Spleen (tissue), 11 donors: ENCODE data around the gene CARM1. TPM values are rescaled to one million over a fixed set of nuclear protein-coding genes. Genes with fewer than 3 reads are reported as not detected.
"Not testable (repeated sequence)": the region's sequence is repeated elsewhere in the genome, so short reads cannot be mapped to it uniquely, and the experiment has no call there.

Source experiments
- DNase-seq: peaks from one replicate; pipeline ENCODE4 v3.0.0-alpha.2; 2020
- H3K27ac ChIP-seq, 8 donors: fragments of 200-600 bp; sonication (generic) in 7 of 8; 1 replicate in 4 of 8; 2 replicates in 4 of 8; pipeline versions ENCODE4 v1.5.0 to v1.8.0; 2016 to 2021; ENCODE audit warnings: inconsistent platforms in 4 of 8, mild to moderate bottlenecking in 4 of 8, moderate library complexity in 1 of 8
- H3K27me3 ChIP-seq, 7 donors: fragments of 200-600 bp; sonication (generic) in 6 of 7; replicated peaks in 1 of 7; 1 replicate in 4 of 7; 2 replicates in 3 of 7; pipeline versions ENCODE4 v1.5.0 to v1.8.0; 2016 to 2021; ENCODE audit warnings: inconsistent platforms in 3 of 7, mild to moderate bottlenecking in 1 of 7
- H3K36me3 ChIP-seq, 6 donors: fragments of 200-600 bp; sonication (generic) in 5 of 6; 1 replicate in 4 of 6; 2 replicates in 2 of 6; pipeline versions ENCODE4 v1.5.0 to v1.8.0; 2016 to 2021; ENCODE audit warnings: inconsistent platforms in 2 of 6
- H3K4me1 ChIP-seq, 6 donors: fragments of 200-600 bp; sonication (generic) in 5 of 6; 1 replicate in 3 of 6; 2 replicates in 3 of 6; pipeline versions ENCODE4 v1.5.0 to v1.8.0; 2016 to 2021; ENCODE audit warnings: inconsistent platforms in 3 of 6
- H3K4me3 ChIP-seq, 8 donors: fragments of 200-600 bp; sonication (generic) in 7 of 8; 1 replicate in 4 of 8; 2 replicates in 4 of 8; pipeline versions ENCODE4 v1.5.0 to v1.8.0; 2016 to 2021; ENCODE audit warnings: inconsistent platforms in 4 of 8, mild to moderate bottlenecking in 4 of 8, moderate library complexity in 2 of 8
- H3K9me3 ChIP-seq, 8 donors: fragments of 200-600 bp; sonication (generic) in 7 of 8; 1 replicate in 4 of 8; 2 replicates in 4 of 8; pipeline versions ENCODE4 v1.5.0 to v1.8.0; 2016 to 2021; ENCODE audit warnings: inconsistent platforms in 4 of 8
- POLR2A ChIP-seq, 3 donors: fragments of 450-650 bp; IDR thresholded peaks; one replicate each; pipeline ENCODE4 v1.5.1; 2017; ENCODE audit warnings: antibody characterized with exemption in 3 of 3, mild to moderate bottlenecking in 1 of 3
- POLR2AphosphoS5 ChIP-seq, 3 donors: sonication (generic); formaldehyde crosslinking; IDR thresholded peaks; one replicate each; pipeline ENCODE4 v1.5.1; 2017; ENCODE audit warnings: antibody characterized with exemption in 3 of 3
- WGBS, 5 donors: extraction: QIAGEN DNeasy Blood & Tissue Kit in 3 of 5; methylation state at CpG; one replicate each; pipeline versions ENCODE4 v1.1.5 to v1.1.7; 2013 to 2018; 5-methylcytosine and 5-hydroxymethylcytosine counted together
- intact Hi-C: fragments of 100-400 bp; cut with DNase I; formaldehyde crosslinking; loops from one replicate; pipeline ENCODE4 v1.15.0; 2023; ENCODE audit warnings: low total_unique reads
- polyA plus RNA-seq, 3 donors: library from polyadenylated mRNA; stranded (reverse); fragments of 200-250 nt; gene quantifications; one replicate each; pipeline ENCODE4 v1.2.1, GENCODE V29; 2013
- total RNA-seq, 7 donors: library from RNA; depleted of rRNA in 3 of 7; stranded (reverse); fragments of >200 nt in 3 of 7; fragmentation: NEBNext Ultra II Directional in 4 of 7; extraction: Animal tissue kit (Norgen Biotek cat#: 25700) in 4 of 7; gene quantifications; one replicate each; pipeline versions ENCODE4 v1.1.0 to v1.2.1, GENCODE V29; 2016 to 2021
- TF ChIP-seq, protein P1 (sequence below), 11 experiments: fragments of 200-600 bp in 7 of 11; fragments of 450-650 bp in 4 of 11; sonication (generic) in 4 of 11; IDR thresholded peaks in 8 of 11; conservative IDR thresholded peaks in 3 of 11; 1 replicate in 7 of 11; 2 replicates in 4 of 11; pipeline versions ENCODE4 v1.4.0 to v1.8.0; 2016 to 2021; ENCODE audit warnings: antibody characterized with exemption in 11 of 11, inconsistent platforms in 4 of 11, mild to moderate bottlenecking in 1 of 11
- donor health status: healthy with polysubstance abuse.
- donor health status: DM: no; HTN: no; CAD: no; lungs with moderate emphysema.
- donor health status: DM: no; HTN: no; CAD: no.
- donor health status: Bipolar disorder and iron deficiency.
- donor health status: healthy.
- donor health status: DM: no; HTN: no; CAD: no.
- donor health status: DM: yes; HTN: yes; CAD: no.

The CARM1 gene
- total and polyA plus RNA-seq, 10 donors = 13.6 to 32.0 (median 24.6) TPM

DNA sequence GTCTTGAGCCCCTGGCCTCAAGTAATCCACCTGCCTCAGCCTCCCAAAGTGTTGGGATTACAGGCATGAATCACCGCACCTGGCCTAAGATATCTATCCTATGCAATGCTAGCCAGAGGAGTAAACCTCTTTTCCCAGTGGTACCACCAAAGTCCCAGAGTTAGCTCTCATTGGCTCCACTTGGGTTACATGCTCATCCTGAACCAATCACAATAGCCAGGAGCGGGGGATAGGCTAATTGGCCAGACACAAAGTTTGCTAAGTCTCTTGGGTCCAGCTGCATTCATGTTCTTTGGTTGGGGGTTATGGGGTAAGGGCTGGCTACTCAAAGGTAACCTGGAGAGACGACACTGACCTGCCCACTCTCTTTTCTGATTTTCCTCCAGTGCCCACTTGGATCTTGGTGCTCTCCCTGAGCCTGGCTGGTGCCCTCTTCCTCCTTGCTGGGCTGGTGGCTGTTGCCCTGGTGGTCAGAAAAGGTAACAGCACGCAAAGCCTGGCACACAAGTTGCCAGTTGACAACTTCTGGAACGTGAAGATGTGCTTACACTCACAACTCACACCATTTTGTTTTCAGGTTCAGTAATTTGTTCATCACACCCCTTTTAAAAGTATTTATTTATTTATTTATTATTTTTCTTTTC is 15.4 kb upstream of the CARM1 start:
- no peaks in the 10 kb centered on the region for H3K9me3 ChIP-seq
- intact Hi-C loops = no loop called here
- H3K27me3 ChIP-seq = no peaks in the 10 kb centered on the region
- DNase-seq = no peak
- peaks cover 0 to 9% (median 0%) of the 10 kb centered on the region in 6 donors for H3K4me1 ChIP-seq
- WGBS, 5 donors = 66 to 88% (median 71%) methylated on average over 5 of the region's 5 CpGs
- H3K36me3 ChIP-seq = peaks cover 0 to 69% (median 0%) of the 10 kb centered on the region in 6 donors
- TF ChIP-seq, protein P1, sequence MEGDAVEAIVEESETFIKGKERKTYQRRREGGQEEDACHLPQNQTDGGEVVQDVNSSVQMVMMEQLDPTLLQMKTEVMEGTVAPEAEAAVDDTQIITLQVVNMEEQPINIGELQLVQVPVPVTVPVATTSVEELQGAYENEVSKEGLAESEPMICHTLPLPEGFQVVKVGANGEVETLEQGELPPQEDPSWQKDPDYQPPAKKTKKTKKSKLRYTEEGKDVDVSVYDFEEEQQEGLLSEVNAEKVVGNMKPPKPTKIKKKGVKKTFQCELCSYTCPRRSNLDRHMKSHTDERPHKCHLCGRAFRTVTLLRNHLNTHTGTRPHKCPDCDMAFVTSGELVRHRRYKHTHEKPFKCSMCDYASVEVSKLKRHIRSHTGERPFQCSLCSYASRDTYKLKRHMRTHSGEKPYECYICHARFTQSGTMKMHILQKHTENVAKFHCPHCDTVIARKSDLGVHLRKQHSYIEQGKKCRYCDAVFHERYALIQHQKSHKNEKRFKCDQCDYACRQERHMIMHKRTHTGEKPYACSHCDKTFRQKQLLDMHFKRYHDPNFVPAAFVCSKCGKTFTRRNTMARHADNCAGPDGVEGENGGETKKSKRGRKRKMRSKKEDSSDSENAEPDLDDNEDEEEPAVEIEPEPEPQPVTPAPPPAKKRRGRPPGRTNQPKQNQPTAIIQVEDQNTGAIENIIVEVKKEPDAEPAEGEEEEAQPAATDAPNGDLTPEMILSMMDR (IDR thresholded peaks at IDR 0.05 in 8 of 11, conservative IDR thresholded peaks at IDR 0.05 in 3 of 11) = peak in 9 of 11 experiments; percentile 18 to 64 (median 52)
- no peak for TF ChIP-seq POLR2AphosphoS5 (IDR thresholded peaks at IDR 0.05)
- H3K27ac ChIP-seq = no peak overlapping the region
- no peak overlapping the region for H3K4me3 ChIP-seq

DNA sequence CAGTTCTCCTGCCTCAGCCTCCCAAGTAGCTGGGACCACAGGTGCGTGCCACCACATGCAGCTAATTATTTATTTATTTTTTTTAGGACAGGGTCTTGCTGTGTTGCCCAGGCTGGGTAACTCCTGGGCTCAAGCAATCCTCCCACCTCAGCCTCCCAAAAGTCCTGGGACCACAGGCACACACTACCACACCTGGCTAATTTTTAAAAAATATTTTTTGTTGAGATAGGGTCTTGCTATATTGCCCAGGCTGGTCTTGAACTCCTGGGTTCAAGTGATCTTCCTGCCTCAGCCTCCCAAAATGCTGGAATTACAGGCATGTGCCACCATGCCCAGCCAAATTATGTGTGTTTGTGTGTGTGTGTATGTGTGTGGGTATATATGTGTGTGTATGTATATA is 14.5 kb upstream of the CARM1 start:
- Histone ChIP-seq H3K36me3 (peaks cover 0 to 64% (median 0%) of the 10 kb centered on the region in 6 donors), H3K4me1 (peaks cover 0 to 15% (median 0%) of the 10 kb centered on the region in 6 donors)
- 94 to 100% (median 100%) methylated on average over 1 of the region's 1 CpG for WGBS, 5 donors
- intact Hi-C loops, H3K27me3 ChIP-seq, H3K27ac ChIP-seq, H3K9me3 ChIP-seq, DNase-seq, H3K4me3 ChIP-seq: not testable (repeated sequence)

DNA sequence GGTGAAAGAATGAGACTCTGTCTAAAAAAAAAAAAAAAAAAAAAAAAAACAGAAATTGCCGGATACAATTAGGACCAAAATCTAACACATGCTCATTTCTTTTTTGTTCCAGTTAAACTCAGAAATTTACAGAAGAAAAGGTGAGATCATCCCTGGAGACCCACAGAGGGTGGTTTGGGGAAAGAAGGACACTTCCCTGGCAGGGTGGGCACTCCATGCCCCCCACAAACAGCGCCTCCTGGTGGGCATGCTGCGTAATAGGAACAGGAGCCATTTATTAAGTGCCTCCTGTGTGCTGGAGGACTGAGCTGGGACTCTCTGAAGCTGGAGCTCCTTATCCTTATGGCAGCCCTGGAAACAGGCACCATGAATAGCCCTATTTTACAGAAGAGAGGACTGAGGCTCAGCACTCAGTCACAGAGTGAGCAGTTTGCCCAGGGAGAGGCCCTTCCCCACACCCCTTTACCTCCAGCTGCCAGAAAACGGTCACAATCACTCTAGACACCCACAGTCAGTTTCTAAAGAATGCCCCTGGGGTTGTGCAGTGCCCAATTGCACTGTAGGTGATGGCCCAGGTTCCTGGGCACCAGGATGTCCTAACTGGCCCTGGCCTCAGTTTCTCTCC is 13.0 kb upstream of the CARM1 start:
- TF ChIP-seq, protein P1 (IDR thresholded peaks at IDR 0.05 in 8 of 11, conservative IDR thresholded peaks at IDR 0.05 in 3 of 11) = peak in 10 of 11 experiments; percentile 20 to 66 (median 56)
- TF ChIP-seq POLR2AphosphoS5 (IDR thresholded peaks at IDR 0.05) (no peak), POLR2A (IDR thresholded peaks at IDR 0.05) (no peak)
- intact Hi-C loops = no loop called here
- H3K27ac ChIP-seq = no peak overlapping the region
- 45 to 70% (median 58%) methylated on average over 4 of the region's 4 CpGs for WGBS, 5 donors
- H3K9me3 ChIP-seq = no peaks in the 10 kb centered on the region
- H3K4me3 ChIP-seq = no peak overlapping the region
- peaks cover 0 to 52% (median 0%) of the 10 kb centered on the region in 6 donors for H3K36me3 ChIP-seq
- H3K27me3 ChIP-seq = no peaks in the 10 kb centered on the region
- peaks cover 0 to 15% (median 0%) of the 10 kb centered on the region in 6 donors for H3K4me1 ChIP-seq
- no peak for DNase-seq

DNA sequence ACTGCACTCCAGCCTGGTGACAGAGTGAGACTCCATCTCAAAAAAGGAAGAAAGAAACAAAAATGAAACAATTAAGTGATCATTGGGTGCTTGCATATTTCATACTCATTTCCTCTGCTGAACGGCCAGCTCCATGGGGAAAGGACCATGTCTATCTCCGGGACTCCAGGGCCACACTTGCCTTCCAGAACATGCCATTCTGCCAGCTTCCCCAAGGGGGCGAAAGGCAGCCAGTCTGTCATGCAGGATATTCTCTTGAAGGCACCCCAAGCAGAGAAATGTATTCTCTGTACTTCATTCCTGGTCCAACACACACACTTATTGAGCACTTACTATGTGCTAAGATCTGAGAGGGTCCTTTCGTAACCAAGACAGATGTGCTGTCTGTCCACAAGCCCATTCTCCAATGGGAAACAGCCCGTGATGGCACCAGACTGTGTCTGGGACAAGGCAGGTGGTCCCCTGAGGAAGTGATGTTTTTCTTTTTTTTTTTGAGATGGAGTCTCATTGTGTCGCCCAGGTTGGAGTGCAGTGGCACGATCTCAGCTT is 10.2 kb upstream of the CARM1 start:
- H3K4me1 ChIP-seq = peaks cover 0 to 28% (median 11%) of the 10 kb centered on the region in 6 donors
- H3K27me3 ChIP-seq = no peaks in the 10 kb centered on the region
- TF ChIP-seq, protein P1 (IDR thresholded peaks at IDR 0.05 in 8 of 11, conservative IDR thresholded peaks at IDR 0.05 in 3 of 11) = peak in 9 of 11 experiments; percentile 7 to 68 (median 53)
- TF ChIP-seq POLR2AphosphoS5 (IDR thresholded peaks at IDR 0.05) (peak in 1 of 3 donors; percentile 10), POLR2A (IDR thresholded peaks at IDR 0.05) (no peak)
- DNase-seq = no peak
- intact Hi-C loops = loop anchor here (5.0 kb wide), 1 partner anchor 144 kb away; the partner anchor contains the start of gene DNM2
- H3K9me3 ChIP-seq = no peaks in the 10 kb centered on the region
- no peak overlapping the region for H3K4me3 ChIP-seq
- peak overlapping the region in 4 of 8 donors; percentile 9 to 51 (median 44) for H3K27ac ChIP-seq
- WGBS, 5 donors = 55 to 76% (median 62%) methylated on average over 7 of the region's 7 CpGs
- H3K36me3 ChIP-seq = peaks cover 0 to 42% (median 0%) of the 10 kb centered on the region in 6 donors
